SHP77 treated with DMSO at 0.1 percent for 48 hours (cell line): Measurements from ENCODE around the gene RP2.

Experiments
- DNase-seq: peaks from one replicate; lab custom pipeline; 2025; lab: John Stamatoyannopoulos, UW

The RP2 gene

DNA sequence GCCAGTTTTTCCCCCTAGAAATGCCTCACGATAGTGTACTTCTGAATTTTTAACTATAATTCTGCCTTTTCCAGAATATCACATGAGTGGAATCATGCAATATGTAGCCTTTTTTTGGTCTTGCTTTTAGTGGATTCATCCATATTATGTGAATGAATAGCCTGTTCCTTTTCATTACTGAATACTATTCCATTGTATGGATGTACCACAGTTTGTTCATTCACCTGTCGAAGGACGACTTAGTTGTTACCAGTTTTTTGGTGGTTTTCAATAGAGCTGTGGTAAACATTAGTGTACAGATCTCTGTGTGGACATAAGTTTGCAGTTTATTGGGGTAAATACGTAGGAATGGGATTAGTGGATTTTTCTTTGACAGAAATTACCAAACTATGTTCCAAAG is 83.4 kb downstream of the RP2 start:
- no peak for DNase-seq

- DNase-seq, result no peak
These were observed 85.8 kb downstream of the RP2 start for GRCh38 chrX:46922611-46923010.

DNA sequence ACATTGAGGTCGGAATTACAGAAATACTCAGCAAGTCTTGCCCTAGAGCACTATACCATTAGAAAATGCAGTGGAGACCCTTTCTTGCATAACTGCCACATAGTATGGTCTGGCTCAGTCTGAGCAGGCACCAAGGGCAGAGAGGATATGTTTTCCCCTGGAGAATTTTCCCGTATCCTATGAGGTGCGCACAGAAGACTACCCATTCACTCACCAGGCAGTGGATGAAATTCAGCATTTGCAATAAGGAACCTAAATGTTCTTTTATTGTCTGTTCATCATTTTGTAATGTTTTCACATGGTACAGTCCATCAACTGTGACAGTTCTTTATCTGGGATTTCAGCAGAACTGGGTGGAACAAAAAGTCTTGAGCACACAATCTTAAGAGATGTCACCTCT is 90.9 kb downstream of the RP2 start:
- no peak for DNase-seq

DNA sequence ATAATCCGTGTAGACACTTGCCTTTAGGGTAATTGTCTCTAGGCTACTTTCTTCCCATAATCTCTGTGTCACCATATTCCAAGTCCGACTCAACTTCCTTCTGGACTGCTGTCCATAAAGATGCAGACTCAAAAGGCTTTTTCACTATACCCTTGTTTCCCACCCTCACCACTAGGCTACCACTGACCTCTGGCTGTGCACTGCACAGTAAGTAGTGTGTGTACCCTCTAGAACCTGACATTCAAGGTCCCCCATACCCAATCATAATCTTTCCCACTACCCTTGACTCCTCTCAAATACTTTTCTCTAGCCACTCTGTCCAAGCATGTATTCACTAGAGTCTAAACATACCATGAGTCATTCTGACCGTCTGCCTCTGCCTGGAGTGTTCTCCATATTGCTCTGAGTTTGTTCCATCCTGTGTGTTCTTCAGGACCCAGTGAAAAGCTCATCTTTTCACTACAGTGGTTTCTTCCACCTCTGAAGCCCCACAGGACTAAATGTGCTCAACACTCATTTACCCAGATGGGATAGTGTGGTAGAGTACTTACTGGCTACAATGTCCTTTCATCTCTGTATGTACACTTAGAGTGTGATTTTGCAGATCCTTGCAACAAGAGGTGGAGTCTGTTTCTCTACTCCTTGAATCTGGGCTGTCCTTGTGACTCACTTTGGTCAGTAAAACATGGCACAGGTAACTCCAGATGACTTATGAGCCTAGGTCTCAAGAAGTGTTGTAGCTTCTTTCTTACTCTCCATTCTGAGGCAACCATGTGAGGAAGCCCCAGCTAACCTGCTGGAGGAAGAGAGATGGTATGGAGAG is 92.8 kb downstream of the RP2 start:
- DNase-seq, result no peak
